ENCODE measurements around the gene SOCS1. TPM values are rescaled to one million over a fixed set of nuclear protein-coding genes. Genes with fewer than 3 reads are reported as not detected.

Gene SOCS1
- total RNA-seq, 1 donor from 2014 or later, result 10.6 TPM

- Mint-ChIP-seq H3K27me3 (ENCODE audit: unreplicated experiment) (no peaks in the 10 kb centered on the region), H3K27ac (ENCODE audit: unreplicated experiment) (no peak overlapping the region), H3K4me1 (ENCODE audit: unreplicated experiment) (no peaks in the 10 kb centered on the region), H3K4me3 (ENCODE audit: unreplicated experiment) (no peak overlapping the region), H3K9me3 (ENCODE audit: unreplicated experiment) (peaks cover 6% of the 10 kb centered on the region), H3K36me3 (ENCODE audit: unreplicated experiment) (no peaks in the 10 kb centered on the region)
- TF ChIP-seq, protein P1, sequence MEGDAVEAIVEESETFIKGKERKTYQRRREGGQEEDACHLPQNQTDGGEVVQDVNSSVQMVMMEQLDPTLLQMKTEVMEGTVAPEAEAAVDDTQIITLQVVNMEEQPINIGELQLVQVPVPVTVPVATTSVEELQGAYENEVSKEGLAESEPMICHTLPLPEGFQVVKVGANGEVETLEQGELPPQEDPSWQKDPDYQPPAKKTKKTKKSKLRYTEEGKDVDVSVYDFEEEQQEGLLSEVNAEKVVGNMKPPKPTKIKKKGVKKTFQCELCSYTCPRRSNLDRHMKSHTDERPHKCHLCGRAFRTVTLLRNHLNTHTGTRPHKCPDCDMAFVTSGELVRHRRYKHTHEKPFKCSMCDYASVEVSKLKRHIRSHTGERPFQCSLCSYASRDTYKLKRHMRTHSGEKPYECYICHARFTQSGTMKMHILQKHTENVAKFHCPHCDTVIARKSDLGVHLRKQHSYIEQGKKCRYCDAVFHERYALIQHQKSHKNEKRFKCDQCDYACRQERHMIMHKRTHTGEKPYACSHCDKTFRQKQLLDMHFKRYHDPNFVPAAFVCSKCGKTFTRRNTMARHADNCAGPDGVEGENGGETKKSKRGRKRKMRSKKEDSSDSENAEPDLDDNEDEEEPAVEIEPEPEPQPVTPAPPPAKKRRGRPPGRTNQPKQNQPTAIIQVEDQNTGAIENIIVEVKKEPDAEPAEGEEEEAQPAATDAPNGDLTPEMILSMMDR (IDR thresholded peaks at IDR 0.05), result no peak
- DNase-seq (ENCODE audit: extremely low spot score, unreplicated experiment), result no peak
Measured at GRCh38 chr16:11217651-11218603, 38.1 kb downstream of the SOCS1 start.

GRCh38 chr16:11215935-11216556 is 40.0 kb downstream of the SOCS1 start:
- Mint-ChIP-seq H3K27me3 (ENCODE audit: unreplicated experiment) (peaks cover 8% of the 10 kb centered on the region), H3K27ac (ENCODE audit: unreplicated experiment) (no peak overlapping the region), H3K4me3 (ENCODE audit: unreplicated experiment) (no peak overlapping the region), H3K4me1 (ENCODE audit: unreplicated experiment) (no peaks in the 10 kb centered on the region), H3K36me3 (ENCODE audit: unreplicated experiment) (no peaks in the 10 kb centered on the region), H3K9me3 (ENCODE audit: unreplicated experiment) (peaks cover 6% of the 10 kb centered on the region)
- TF ChIP-seq, protein P1 (IDR thresholded peaks at IDR 0.05), result no peak
- DNase-seq (ENCODE audit: extremely low spot score, unreplicated experiment), result no peak

DNA sequence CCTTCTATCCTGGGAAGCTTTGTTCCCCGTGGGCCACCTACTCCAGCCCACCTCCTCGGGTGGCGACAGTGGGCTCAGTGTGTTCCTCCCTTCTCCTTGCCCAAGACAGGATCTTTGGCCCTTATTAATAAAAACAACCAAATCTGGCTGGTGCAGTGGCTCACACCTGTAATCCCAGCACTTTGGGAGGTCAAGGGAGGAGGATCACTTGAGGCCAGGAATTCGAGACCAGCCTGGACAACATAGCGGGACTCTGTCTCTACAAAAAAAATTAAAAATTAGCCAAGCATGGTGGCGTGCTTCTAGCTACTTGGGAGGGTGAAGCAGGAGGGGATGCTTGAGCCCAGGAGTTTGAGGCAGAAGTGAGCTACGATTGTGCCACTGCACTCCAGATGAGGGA is 42.2 kb downstream of the SOCS1 start:
- H3K27me3 Mint-ChIP-seq (ENCODE audit: unreplicated experiment), result peaks cover 10% of the 10 kb centered on the region
- no peak overlapping the region for H3K27ac Mint-ChIP-seq (ENCODE audit: unreplicated experiment)
- no peak for DNase-seq (ENCODE audit: extremely low spot score, unreplicated experiment)
- no peak overlapping the region for H3K4me3 Mint-ChIP-seq (ENCODE audit: unreplicated experiment)
- H3K36me3 Mint-ChIP-seq (ENCODE audit: unreplicated experiment), result no peaks in the 10 kb centered on the region
- H3K4me1 Mint-ChIP-seq (ENCODE audit: unreplicated experiment), result no peaks in the 10 kb centered on the region
- peaks cover 6% of the 10 kb centered on the region for H3K9me3 Mint-ChIP-seq (ENCODE audit: unreplicated experiment)
- TF ChIP-seq, protein P1 (IDR thresholded peaks at IDR 0.05), result no peak

- peaks cover 10% of the 10 kb centered on the region for H3K27me3 Mint-ChIP-seq (ENCODE audit: unreplicated experiment)
- no peak for DNase-seq (ENCODE audit: extremely low spot score, unreplicated experiment)
- peaks cover 3% of the 10 kb centered on the region for H3K9me3 Mint-ChIP-seq (ENCODE audit: unreplicated experiment)
- H3K36me3 Mint-ChIP-seq (ENCODE audit: unreplicated experiment), result no peaks in the 10 kb centered on the region
- H3K4me1 Mint-ChIP-seq (ENCODE audit: unreplicated experiment), result no peaks in the 10 kb centered on the region
- H3K27ac Mint-ChIP-seq (ENCODE audit: unreplicated experiment), result no peak overlapping the region
- no peak overlapping the region for H3K4me3 Mint-ChIP-seq (ENCODE audit: unreplicated experiment)
- TF ChIP-seq, protein P1 (IDR thresholded peaks at IDR 0.05), result no peak
Measured at GRCh38 chr16:11213373-11213772, 42.6 kb downstream of the SOCS1 start.

GRCh38 chr16:11212798-11213196 is 43.2 kb downstream of the SOCS1 start:
- DNase-seq (ENCODE audit: extremely low spot score, unreplicated experiment), result no peak
- no peak overlapping the region for H3K27ac Mint-ChIP-seq (ENCODE audit: unreplicated experiment)
- H3K4me1 Mint-ChIP-seq (ENCODE audit: unreplicated experiment), result no peaks in the 10 kb centered on the region
- no peak overlapping the region for H3K4me3 Mint-ChIP-seq (ENCODE audit: unreplicated experiment)
- TF ChIP-seq, protein P1 (IDR thresholded peaks at IDR 0.05), result no peak
- H3K27me3 Mint-ChIP-seq (ENCODE audit: unreplicated experiment), result peaks cover 10% of the 10 kb centered on the region
- H3K9me3 Mint-ChIP-seq (ENCODE audit: unreplicated experiment), result peaks cover 3% of the 10 kb centered on the region
- H3K36me3 Mint-ChIP-seq (ENCODE audit: unreplicated experiment), result no peaks in the 10 kb centered on the region
